Fibroblast of pulmonary artery (primary cell): ENCODE data around the gene ZDHHC11B.

Experiments
- DNase-seq: peaks from one replicate; pipeline ENCODE4 v3.0.0-alpha.2; 2010; ENCODE audit warnings: low read depth
- H3K4me3 ChIP-seq: replicated peaks from 2 replicates; pipeline ENCODE4 v1.5.1; 2011; ENCODE audit warnings: low read depth, mild to moderate bottlenecking, control low read depth, low read length, moderate library complexity
- TF ChIP-seq, protein P1 (sequence below): IDR thresholded peaks from 2 replicates; pipeline ENCODE4 v1.5.1; 2011; ENCODE audit warnings: mild to moderate bottlenecking, control low read depth, low read length, inconsistent platforms; ENCODE audit errors: missing control alignments

Gene ZDHHC11B

GRCh38 chr5:761059-761771, 23.3 kb downstream of the ZDHHC11B start:
- TF ChIP-seq, protein P1, sequence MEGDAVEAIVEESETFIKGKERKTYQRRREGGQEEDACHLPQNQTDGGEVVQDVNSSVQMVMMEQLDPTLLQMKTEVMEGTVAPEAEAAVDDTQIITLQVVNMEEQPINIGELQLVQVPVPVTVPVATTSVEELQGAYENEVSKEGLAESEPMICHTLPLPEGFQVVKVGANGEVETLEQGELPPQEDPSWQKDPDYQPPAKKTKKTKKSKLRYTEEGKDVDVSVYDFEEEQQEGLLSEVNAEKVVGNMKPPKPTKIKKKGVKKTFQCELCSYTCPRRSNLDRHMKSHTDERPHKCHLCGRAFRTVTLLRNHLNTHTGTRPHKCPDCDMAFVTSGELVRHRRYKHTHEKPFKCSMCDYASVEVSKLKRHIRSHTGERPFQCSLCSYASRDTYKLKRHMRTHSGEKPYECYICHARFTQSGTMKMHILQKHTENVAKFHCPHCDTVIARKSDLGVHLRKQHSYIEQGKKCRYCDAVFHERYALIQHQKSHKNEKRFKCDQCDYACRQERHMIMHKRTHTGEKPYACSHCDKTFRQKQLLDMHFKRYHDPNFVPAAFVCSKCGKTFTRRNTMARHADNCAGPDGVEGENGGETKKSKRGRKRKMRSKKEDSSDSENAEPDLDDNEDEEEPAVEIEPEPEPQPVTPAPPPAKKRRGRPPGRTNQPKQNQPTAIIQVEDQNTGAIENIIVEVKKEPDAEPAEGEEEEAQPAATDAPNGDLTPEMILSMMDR: no peak
- H3K4me3 ChIP-seq: no peak overlapping the region
- DNase-seq: no peak

DNA sequence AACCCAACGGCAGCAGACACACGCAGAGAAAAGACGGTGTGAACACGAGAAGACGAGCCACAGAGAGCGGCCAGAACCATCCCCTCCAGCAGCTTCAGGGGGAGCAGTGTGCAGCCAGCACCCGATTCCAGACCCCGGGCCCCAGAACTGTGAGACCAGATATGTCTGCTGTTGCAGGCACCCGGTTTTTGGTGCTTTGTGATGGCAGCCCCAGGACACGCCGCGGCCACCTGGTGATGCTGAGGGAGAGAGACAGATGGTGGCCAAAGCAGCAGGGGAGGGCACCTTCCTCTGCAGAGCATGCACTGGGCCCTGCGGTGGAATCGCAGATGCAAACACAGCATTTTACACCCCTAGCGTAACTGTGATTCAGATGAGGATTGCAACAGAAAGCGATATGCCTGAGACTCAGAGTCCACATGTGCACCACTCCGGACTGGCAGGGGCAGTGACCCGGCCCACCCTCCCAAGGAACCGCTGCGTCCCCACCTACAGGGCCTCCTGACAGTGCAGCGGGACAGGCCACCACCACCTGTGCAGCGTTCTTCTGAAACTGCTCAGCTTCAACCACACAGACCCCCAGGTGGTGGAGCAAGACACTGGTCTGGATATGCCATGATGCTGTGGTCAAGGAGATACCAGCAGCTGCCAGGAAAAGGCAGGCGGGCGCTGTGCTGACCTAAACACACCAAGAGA, 24.0 kb downstream of the ZDHHC11B start:
- TF ChIP-seq, protein P1: no peak
- no peak overlapping the region for H3K4me3 ChIP-seq
- no peak for DNase-seq

- no peak overlapping the region for H3K4me3 ChIP-seq
- DNase-seq: no peak
- TF ChIP-seq, protein P1: no peak
These were observed 24.7 kb downstream of the ZDHHC11B start for GRCh38 chr5:759781-760362.

DNA sequence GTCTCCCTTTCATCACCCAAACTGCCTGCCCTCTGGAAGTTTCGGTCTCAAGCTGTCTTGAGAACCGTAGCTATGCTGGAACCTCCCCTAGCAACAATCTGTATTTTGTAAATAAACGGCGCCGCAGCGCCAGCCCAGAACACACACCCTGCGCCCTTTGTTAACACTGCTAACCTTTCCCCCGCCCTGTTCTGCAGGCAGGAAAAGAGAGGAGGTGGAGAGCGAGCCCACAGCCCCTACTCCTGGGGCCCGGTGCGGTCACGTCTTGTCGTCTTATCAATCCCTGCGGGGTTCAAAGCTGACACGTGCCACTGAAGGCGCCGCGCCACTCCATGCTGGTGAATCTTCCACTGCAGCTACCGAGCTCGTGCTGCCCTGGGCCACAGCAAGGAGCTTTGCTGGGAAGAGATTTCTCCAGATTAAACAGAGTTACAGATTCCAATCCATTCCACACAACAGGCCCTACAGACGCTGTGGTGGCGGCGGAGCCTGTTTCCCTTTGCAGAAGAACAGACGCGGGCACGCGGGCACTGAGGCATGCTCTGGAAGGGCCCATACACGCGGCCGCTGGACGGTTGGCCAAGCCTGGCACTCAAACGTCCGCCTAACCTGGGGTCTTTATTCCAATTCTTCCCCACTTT, 25.3 kb downstream of the ZDHHC11B start:
- TF ChIP-seq, protein P1: no peak
- DNase-seq: peak; percentile 53

DNA sequence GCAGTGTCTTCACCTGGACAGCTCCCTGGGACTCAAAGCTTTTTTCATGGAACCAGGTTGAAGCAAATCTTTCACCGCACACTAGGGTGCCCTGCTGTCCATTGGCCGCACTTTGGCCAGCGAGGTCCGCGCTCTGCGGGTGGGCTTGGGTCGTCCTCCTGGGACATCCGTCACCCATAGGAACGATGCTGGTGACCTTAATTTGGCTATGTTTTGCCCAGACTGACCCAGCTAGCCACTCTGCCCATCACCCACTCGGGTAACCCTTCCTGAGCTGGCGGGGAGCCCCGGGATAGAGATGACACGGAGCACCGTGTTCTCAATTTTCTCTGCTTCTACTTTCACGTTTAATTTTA, 25.9 kb downstream of the ZDHHC11B start:
- no peak for DNase-seq
- TF ChIP-seq, protein P1: no peak
- H3K4me3 ChIP-seq: no peak overlapping the region

More for the DNA sequence above, 25.3 kb downstream of the ZDHHC11B start:
- no peak overlapping the region for H3K4me3 ChIP-seq

GRCh38 chr5:757931-758697, 26.4 kb downstream of the ZDHHC11B start:
- no peak overlapping the region for H3K4me3 ChIP-seq
- TF ChIP-seq, protein P1: no peak
- DNase-seq: no peak
